T-helper 2 cell treated with Interferon-gamma antibody and Interleukin-4, amounts not matched to agents 100 ng/mL and 5 ng/mL, for 36 hours (primary cell): ENCODE data around the gene ANGPTL2. TPM values are rescaled to one million over a fixed set of nuclear protein-coding genes. Genes with fewer than 3 reads are reported as not detected.

Source experiments
- intact Hi-C: fragments of 100-400 bp; cut with micrococcal nuclease; formaldehyde crosslinking; loops from one replicate; pipeline ENCODE4 v1.15.1; 2023
- total RNA-seq: library from RNA; stranded (reverse); gene quantifications from 2 replicates; pipeline ENCODE4 v1.2.3, GENCODE V29; 2022

Gene ANGPTL2
- total RNA-seq, 1 donor from 2014 or later, result not detected

DNA sequence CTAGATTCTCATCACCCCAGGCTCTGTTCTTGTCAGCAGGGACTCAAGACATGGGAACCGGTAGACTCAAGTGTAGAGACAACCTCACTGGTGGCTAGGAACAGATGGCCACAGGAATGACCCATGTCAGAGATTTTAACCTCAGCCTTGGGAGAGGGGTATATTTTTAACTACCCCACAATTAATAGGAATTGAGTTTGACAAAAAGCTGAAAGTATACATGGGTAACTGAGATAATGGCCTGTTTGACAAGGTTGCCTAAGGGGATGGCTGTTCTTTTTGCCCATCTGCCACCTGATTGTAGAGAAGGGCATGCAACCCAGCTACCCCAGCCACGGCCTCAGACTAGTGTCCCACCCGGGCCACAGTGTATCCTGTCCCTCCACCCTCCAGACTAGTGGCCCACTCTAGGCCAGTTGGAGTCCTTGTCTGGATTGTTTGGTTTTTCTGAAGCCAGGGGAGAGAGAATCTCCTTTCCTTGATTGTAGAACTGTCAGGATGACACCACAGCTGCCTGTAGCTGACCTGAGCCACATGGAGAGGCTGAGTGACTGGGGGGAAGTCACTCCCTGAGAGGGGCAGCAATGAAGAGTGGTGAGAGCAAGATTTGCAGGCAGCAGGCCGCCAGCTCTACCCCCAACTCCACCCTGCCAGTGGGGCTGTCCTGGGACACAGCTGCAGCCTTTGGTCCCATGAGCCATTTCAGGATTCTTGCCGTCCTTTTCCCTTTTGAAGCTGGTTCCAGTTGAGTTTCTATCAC is 14.6 kb upstream of the ANGPTL2 start:
- intact Hi-C loops, result no loop called here

DNA sequence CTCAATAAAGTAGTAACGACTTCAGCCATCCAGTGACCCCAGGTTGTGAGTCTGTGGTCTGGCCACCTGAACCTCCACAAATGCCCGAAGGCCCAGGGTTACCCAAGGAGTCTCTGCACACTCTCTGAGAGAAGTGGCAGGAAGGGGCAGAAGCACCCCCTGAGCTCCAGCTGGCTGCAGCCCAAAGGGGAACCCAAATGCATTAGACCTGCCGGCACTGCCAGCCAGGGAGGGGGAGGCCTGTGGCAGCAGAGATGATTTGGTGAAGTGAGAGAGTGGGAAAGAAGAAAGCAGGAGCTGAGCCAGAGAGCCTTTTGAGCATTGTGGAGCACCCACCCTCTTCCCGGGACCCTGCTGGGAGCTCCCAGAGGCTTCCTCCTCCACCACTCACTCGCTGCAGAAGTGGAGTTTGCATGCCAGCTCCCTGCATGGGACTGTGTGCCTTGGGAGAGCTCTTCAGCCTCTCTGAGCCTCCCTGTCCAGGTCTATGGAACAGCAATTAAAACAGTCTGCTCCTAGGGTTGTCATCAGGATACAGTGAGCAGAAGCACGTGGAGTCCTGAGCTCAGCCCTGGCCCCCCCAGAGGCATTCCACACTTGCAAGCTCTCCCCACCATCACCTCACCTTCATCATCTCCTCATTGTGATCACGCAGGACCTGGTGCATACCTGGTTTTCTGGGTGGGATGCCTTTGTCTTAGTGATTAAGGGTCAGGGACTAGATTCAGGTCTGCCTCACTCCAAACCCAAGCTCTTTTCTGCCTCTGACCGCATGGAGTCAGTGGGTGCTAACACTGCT is 13.8 kb upstream of the ANGPTL2 start:
- intact Hi-C loops, result no loop called here

DNA sequence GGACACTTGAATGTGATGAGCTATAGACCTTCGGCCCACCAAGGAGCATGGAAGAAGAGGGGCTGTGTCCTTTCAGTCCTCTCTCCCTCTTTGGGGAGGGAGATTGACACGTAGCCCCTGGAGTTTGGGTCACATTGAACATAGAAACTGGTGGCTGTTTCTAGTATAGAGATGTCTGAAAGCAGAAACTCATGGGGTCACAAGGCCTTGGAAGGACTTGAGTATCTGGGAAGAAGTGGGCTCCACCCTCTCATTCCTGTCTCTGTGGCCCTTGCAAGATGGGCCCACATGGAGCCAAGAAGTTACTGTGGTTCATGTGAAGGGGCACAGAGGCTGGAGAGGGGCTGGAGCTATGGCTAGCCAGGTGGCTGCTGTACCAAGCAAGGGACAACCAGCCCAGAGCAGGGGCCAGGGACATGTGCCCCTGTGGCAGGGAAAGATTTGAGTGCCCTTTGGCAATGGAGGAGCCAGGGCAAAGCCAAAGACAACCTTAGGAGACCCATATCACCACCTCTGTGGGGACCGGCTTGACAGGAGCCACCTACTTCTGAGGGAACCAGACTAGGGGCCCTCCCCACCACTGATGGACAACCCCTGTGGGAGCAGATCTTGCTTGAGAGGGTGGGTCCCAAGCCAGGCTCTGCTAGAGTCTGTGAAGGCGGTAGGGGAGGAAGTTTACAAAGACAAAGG is 12.8 kb upstream of the ANGPTL2 start:
- intact Hi-C loops, result no loop called here

DNA sequence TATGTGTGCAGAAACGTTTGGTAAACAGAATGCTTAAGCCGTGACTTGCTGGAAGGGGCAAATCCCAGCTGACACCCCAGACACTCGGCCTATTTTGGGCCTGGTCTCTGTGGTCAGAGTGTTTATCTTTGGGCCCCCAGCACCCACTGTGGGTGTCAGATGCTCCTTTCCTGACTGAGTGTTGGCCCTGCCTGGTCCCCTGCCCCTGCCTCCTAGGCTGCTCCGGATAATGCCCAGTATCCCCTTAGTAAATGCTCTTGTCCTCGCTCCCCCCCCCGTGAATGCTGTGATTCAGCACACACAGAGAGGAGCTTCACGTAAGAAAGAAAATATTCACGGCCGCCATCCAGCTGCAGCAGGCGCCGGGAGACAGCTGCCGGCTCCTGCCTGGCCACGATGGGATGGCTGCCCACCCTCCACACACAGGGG is 11.3 kb upstream of the ANGPTL2 start:
- intact Hi-C loops, result no loop called here

DNA sequence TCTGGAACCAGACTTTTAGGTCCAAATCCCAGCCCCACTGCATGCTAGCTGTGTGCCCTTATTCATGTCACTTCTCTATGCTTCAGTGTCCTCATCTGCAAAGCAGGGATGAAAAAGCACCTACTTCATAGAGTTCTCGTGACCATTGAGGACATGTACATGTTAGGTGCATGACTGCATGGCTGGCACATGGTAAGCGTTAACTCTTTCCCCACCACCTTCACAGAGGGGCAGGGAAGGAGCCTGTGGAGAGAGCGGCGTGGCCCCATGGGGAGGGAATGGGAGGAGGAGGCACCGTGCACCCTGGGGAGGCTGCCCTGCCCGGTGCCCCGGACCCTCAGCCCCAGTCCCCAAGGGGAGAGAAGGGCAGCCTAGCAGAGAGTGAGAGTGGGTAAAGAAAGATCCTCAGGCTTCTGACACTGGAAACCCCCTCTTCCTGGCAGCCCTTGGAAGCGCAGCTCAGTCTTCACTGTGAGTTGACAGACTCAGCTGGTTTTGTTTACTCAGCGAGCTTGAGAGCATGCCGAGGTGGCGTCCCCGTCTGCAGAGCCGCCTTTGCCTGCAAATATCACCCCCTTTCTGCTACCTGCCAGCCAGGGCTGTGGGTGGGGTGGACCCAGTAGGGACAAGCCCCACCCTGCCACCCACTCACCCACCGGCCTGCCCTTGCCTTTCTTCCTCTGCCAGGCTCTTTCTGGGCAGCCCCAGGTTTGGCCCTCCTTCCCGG is 10.6 kb upstream of the ANGPTL2 start:
- intact Hi-C loops, result no loop called here

DNA sequence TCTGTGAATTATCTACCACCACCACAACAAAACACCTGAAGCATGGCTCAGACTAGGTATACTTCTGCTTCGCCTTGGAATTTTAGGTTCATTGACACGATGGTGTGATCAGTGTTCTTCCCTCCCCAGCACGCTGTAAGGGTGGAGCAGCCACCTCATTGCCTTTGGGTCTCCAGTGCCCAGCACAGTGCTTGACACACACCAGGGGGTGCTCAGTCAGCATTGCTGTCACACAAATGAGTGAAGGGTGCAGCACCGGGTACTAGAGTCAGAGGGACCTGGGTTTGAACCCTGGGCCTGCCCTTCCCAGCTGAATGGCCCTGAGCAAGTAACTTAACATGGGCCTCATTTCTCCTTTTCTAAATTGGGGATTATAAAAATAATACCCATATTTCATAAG is 9.9 kb upstream of the ANGPTL2 start:
- intact Hi-C loops, result no loop called here

- intact Hi-C loops, result no loop called here
Measured at GRCh38 chr9:127131871-127132270, 9.4 kb upstream of the ANGPTL2 start.

- intact Hi-C loops, result no loop called here
Measured at GRCh38 chr9:127130661-127131538, 8.5 kb upstream of the ANGPTL2 start.

- intact Hi-C loops, result no loop called here
Measured at GRCh38 chr9:127130235-127130634, 7.8 kb upstream of the ANGPTL2 start.

GRCh38 chr9:127129718-127130085 is 7.3 kb upstream of the ANGPTL2 start:
- intact Hi-C loops, result no loop called here

- intact Hi-C loops, result no loop called here
Measured at GRCh38 chr9:127129073-127129717, 6.8 kb upstream of the ANGPTL2 start.

- intact Hi-C loops, result no loop called here
Measured at GRCh38 chr9:127128341-127129072, 6.1 kb upstream of the ANGPTL2 start.

- intact Hi-C loops, result no loop called here
Measured at GRCh38 chr9:127126971-127127370, 4.5 kb upstream of the ANGPTL2 start.

DNA sequence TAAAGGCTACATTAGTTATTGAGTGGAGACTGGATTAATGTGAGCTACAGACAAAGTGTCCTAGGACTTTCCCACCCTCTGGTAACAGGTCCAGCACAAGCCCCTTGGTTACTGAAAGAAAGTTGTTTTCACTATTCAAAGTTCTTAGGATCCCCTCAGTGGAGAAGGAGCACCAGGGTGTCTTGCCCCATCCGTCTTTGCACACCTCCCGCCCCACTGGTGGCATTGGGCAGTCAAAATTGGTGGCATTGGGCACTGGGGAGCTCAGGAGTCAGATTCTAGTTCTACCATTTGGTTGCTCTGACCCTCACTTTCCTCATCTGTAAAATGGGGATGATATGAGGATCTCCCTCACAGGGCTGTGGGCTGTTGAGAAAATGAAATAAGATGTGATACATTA is 2.4 kb upstream of the ANGPTL2 start:
- intact Hi-C loops, result no loop called here

- intact Hi-C loops, result no loop called here
Measured at GRCh38 chr9:127124111-127124531, 1.7 kb upstream of the ANGPTL2 start.

- intact Hi-C loops, result no loop called here
Measured at GRCh38 chr9:127123064-127123890, 842 bp upstream of the ANGPTL2 start.

- intact Hi-C loops, result no loop called here
Measured at GRCh38 chr9:127121628-127122175, 733 bp downstream of the ANGPTL2 start.

DNA sequence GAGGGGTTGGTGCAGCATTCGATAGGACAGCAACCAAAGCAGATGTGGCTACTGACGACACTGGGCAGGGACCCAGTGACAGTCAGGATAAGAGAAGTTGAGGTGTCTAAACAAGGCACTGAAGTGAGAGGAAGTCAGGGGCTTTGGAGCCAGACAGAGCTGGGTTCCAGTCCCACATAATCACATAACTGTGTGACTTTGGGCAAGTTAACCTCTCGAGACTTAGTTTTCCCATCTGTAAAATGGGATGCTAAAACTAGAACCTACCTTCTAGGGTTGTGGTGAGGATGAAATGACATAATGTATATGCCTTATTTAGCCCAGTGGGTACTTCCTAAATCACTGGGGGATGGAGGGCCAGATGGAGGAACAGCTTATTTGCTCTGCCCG is 3.1 kb downstream of the ANGPTL2 start:
- intact Hi-C loops, result no loop called here
